ENCODE measurements around the gene CHST14.

- TF ChIP-seq POLR2A (IDR thresholded peaks at IDR 0.05; ENCODE audit: low read depth, low read length): no peak
- TF ChIP-seq POLR2AphosphoS5 (IDR thresholded peaks at IDR 0.05; ENCODE audit: low read depth, low read length): no peak
- TF ChIP-seq TAF1 (IDR thresholded peaks at IDR 0.05; ENCODE audit: low read depth, low read length): no peak
- TF ChIP-seq POU2F2 (IDR thresholded peaks at IDR 0.05; ENCODE audit: low read depth, low read length): no peak
Measured at GRCh38 chr15:40436116-40436891, 34.5 kb upstream of the CHST14 start.
